Chondrocyte (in vitro differentiated cells): ENCODE results near the gene TRAPPC10. TPM values are rescaled to one million over a fixed set of nuclear protein-coding genes. Genes with fewer than 3 reads are reported as not detected.
"Not testable (repeated sequence)": the region's sequence is repeated elsewhere in the genome, so short reads cannot be mapped to it uniquely, and the experiment has no call there.

ENCODE experiments used
- DNase-seq: peaks from one replicate; pipeline ENCODE4 v3.0.0; 2021; ENCODE audit warnings: mixed read lengths, low spot score
- H3K27ac Mint-ChIP-seq: one replicate; pipeline ENCODE4 v1.8.0; 2021; ENCODE audit warnings: mild to moderate bottlenecking, moderate library complexity, mixed read lengths; ENCODE audit not compliant: unreplicated experiment
- H3K27me3 Mint-ChIP-seq: 2 replicates; pipeline ENCODE4 v1.8.0; 2021; ENCODE audit warnings: low read depth, mixed read lengths
- H3K36me3 Mint-ChIP-seq: 2 replicates; pipeline ENCODE4 v1.8.0; 2021; ENCODE audit warnings: low read depth, mixed read lengths
- H3K4me1 Mint-ChIP-seq: 2 replicates; pipeline ENCODE4 v1.8.0; 2021; ENCODE audit warnings: low read depth, mild to moderate bottlenecking, mixed read lengths
- H3K4me3 Mint-ChIP-seq: one replicate; pipeline ENCODE4 v1.8.0; 2021; ENCODE audit warnings: mild to moderate bottlenecking, moderate library complexity, mixed read lengths; ENCODE audit not compliant: unreplicated experiment
- H3K9me3 Mint-ChIP-seq: 2 replicates; pipeline ENCODE4 v1.8.0; 2021; ENCODE audit warnings: low read depth, mixed read lengths
- total RNA-seq: library from RNA; stranded (reverse); gene quantifications from 3 replicates; pipeline ENCODE4 v1.2.1, GENCODE V29; 2021
- TF ChIP-seq, protein P1 (sequence below): fragments of 200-600 bp; sonication (generic); IDR thresholded peaks from 2 replicates; pipeline ENCODE4 v1.5.0; 2021; ENCODE audit warnings: antibody characterized with exemption, mild to moderate bottlenecking, moderate library complexity

The TRAPPC10 gene
- total RNA-seq, 1 donor from 2014 or later = 31.0 TPM

DNA sequence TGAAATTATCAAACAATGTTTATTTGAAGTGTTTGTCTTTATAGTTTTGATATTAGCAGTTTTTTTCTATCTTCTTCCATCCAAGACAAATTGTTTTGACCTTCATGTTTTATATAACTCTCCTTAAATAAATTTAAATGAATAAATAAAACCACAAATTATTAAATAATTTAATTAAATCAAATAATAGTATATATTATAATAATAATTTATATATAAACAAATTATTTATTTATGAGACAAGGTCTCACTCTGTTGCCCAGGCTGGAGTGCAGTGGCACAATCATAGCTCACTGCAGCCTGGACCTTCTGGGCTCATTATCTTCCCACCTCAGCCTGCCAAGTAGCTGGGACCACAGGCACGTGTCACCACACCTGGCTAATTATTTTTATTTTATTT is 82.7 kb downstream of the TRAPPC10 start:
- no peaks in the 10 kb centered on the region for H3K9me3 Mint-ChIP-seq
- TF ChIP-seq, protein P1, sequence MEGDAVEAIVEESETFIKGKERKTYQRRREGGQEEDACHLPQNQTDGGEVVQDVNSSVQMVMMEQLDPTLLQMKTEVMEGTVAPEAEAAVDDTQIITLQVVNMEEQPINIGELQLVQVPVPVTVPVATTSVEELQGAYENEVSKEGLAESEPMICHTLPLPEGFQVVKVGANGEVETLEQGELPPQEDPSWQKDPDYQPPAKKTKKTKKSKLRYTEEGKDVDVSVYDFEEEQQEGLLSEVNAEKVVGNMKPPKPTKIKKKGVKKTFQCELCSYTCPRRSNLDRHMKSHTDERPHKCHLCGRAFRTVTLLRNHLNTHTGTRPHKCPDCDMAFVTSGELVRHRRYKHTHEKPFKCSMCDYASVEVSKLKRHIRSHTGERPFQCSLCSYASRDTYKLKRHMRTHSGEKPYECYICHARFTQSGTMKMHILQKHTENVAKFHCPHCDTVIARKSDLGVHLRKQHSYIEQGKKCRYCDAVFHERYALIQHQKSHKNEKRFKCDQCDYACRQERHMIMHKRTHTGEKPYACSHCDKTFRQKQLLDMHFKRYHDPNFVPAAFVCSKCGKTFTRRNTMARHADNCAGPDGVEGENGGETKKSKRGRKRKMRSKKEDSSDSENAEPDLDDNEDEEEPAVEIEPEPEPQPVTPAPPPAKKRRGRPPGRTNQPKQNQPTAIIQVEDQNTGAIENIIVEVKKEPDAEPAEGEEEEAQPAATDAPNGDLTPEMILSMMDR = no peak
- H3K36me3 Mint-ChIP-seq = peaks cover 15% of the 10 kb centered on the region
- H3K27me3 Mint-ChIP-seq = no peaks in the 10 kb centered on the region
- no peak overlapping the region for H3K4me3 Mint-ChIP-seq
- peaks cover 16% of the 10 kb centered on the region for H3K4me1 Mint-ChIP-seq
- no peak overlapping the region for H3K27ac Mint-ChIP-seq
- DNase-seq = no peak

DNA sequence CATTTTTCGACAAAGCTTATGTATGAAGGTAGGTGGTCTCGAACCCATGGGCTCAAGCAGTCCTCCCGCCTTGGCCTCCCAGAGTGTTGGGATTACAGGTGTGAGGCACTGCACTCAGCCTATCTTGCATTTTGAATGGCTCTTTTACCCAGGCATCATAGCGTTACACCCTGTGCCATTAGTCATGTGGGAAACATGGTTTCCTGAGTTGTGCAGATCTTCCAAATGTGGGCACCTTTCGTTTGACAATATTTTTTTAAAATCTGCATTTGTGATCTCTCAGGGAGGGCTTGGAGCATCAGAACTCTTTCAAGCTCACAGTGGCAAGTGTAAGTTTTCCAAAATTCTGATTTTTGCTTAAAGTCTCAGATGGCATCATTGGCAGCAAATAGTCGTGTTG is 86.4 kb downstream of the TRAPPC10 start:
- not testable (repeated sequence) for H3K27ac Mint-ChIP-seq, H3K9me3 Mint-ChIP-seq, DNase-seq, H3K27me3 Mint-ChIP-seq, H3K4me3 Mint-ChIP-seq, H3K36me3 Mint-ChIP-seq
- H3K4me1 Mint-ChIP-seq = peaks cover 16% of the 10 kb centered on the region

DNA sequence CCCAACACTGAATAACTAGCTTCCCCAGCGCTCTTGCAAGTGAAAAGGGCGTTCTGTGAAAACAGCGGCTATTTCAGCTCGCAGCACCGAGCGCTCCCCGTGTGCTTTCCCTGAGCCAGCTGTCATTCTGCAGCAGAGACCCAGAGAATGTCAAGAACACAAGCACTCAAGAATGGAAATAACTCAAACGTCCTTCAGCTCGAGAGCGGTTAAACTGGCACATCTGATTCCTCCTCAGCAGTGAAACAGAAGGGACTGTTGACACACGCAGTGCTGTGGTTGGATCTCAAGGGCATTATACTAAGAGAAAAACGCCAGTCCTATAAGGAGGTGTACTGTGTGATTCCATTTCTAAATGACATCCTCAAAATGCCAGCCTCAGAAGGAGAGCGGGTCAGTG is 86.9 kb downstream of the TRAPPC10 start:
- not testable (repeated sequence) for H3K36me3 Mint-ChIP-seq, H3K27ac Mint-ChIP-seq, H3K27me3 Mint-ChIP-seq, H3K9me3 Mint-ChIP-seq, DNase-seq, H3K4me3 Mint-ChIP-seq
- H3K4me1 Mint-ChIP-seq = peaks cover 13% of the 10 kb centered on the region

DNA sequence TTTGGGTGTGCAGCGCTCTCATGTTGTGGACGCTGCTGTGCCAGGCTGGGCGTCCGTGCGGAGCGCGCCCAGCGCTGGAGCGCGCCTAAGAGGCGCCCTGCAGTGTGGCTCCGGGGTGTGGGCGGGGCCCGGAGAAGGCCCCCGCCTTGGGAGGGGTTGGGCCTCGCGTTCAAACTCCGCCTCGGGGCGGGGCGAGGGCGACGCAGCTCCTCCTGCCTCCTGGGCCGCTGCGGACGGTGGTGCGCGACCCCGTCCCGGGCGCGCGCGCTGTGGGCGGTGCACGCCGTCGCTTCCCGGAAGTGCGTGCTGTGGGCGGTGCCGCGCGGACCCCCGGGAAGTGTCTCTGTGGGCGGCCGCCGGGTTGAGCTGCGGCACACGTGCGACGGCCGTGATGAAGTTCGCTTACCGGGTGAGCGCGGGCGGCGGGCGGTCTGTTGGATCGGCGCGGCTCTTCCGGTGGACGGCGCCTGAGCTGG is 95.0 kb downstream of the TRAPPC10 start, which contains the start of gene PWP2:
Gene PWP2 (plus strand): TSS at position 374 of the 476 bp plus-strand sequence. CDS start 18 bp downstream, at position 392.
- not testable (repeated sequence) for H3K4me1 Mint-ChIP-seq, H3K27me3 Mint-ChIP-seq, DNase-seq, H3K27ac Mint-ChIP-seq, H3K36me3 Mint-ChIP-seq, H3K4me3 Mint-ChIP-seq, H3K9me3 Mint-ChIP-seq

DNA sequence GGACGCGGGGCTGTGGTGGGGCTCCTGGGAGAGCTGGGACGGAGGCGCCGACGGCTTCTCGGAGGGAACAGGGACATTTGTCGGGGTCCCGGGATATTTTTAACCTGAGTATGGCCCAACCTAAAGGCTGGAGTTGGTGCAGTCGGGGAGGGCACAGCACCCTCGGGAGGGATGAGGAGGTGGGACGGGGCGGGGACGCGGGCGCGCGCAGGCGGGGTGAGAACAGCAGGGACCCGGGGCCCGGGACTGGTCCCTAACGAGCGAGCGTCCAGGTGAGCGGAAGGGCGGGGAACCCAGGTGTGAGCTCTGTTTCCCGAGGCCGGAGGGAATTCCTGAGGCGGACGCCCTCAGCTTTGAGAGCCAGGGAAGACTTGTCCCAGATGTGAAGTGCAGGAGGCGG is 95.5 kb downstream of the TRAPPC10 start:
- H3K4me1 Mint-ChIP-seq, H3K9me3 Mint-ChIP-seq, H3K27me3 Mint-ChIP-seq, H3K4me3 Mint-ChIP-seq, H3K36me3 Mint-ChIP-seq, DNase-seq, H3K27ac Mint-ChIP-seq: not testable (repeated sequence)

DNA sequence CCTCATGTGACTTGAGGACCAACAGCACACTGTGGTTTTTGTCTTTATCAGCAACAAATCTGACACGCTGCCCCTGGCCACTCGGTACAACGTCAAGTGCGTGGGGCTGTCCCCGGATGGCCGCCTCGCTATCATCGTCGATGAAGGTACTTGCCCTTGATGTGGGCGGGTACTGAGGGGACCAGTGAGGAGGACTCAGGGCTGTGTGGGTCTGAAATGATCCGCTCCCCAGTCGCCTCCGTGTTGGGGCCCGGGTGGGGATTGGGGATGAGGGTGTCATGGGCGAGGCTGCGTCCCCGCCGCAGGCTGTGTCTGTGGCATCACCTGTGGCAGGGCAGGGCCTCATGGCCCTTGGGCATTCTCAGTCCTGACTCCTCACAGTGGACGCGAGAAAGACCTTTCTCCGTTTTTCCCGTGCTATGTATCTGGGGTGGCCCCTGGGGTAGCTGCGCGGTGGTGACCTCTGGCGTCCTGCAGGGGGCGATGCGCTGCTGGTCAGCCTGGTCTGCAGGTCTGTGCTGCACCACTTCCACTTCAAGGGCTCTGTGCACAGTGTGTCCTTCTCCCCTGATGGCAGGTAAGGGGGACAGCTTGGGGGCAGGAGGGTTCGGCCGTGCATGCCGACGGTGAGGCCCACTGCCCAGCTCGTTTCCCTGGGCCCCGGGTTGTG is 101.7 kb downstream of the TRAPPC10 start:
- not testable (repeated sequence) for DNase-seq, H3K27me3 Mint-ChIP-seq

DNA sequence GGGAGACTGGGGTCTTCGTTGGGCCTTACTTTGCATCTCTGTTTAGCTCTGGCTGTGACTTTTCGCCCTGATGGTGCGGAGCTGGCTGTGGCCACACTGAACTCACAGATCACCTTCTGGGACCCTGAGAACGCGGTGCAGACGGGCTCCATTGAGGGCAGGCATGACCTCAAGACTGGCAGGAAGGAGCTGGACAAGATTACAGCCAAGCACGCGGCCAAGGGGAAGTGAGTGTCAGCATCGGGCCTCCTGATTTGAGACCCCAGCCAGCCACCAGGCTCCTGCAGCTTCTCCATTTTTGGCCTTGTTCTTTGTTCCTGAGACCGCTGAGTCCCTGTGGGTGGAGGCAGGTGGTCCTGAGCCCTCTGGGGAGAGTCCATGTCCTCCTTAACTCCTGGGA is 110.0 kb downstream of the TRAPPC10 start:
- H3K27me3 Mint-ChIP-seq, DNase-seq, H3K9me3 Mint-ChIP-seq, H3K27ac Mint-ChIP-seq, H3K36me3 Mint-ChIP-seq, H3K4me3 Mint-ChIP-seq, H3K4me1 Mint-ChIP-seq: not testable (repeated sequence)

More for the DNA sequence above, 101.7 kb downstream of the TRAPPC10 start:
- H3K4me3 Mint-ChIP-seq, H3K9me3 Mint-ChIP-seq, H3K27ac Mint-ChIP-seq, H3K4me1 Mint-ChIP-seq, H3K36me3 Mint-ChIP-seq: not testable (repeated sequence)

DNA sequence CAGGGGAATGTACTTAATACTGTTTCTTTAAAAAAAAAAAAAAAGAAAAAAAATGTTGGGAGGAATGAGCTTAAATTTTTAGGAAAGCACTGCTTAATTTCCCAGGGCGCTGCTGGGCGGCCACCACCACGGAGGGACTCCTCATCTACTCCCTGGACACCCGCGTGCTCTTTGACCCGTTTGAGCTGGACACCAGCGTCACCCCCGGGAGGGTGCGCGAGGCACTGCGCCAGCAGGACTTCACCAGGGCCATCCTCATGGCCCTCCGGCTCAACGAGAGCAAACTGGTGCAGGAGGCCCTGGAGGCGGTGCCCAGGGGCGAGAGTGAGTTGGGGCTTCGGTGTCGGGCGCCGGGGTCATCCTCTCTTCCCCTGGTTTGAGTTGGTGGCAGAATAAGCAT is 115.7 kb downstream of the TRAPPC10 start:
- H3K9me3 Mint-ChIP-seq, H3K4me3 Mint-ChIP-seq, H3K36me3 Mint-ChIP-seq, H3K27ac Mint-ChIP-seq, DNase-seq, H3K4me1 Mint-ChIP-seq, H3K27me3 Mint-ChIP-seq: not testable (repeated sequence)

DNA sequence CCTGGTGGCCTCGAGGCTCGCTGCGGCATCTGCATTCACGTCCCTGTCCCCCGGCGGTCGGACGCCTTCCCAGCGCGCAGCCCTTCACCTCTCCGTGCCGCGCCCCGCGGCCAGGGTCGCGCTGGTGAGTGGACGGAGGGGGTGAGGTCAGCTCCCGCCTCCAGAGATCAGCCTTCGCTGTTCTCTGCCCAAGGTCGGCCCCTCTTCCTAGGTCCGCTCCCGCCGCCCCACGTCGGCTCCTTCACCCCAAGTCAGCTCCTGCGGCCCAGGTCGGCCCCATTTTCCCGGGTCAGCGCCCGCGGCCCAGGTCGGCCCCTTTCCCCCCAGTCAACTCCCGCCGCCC is 121.6 kb downstream of the TRAPPC10 start:
- H3K4me3 Mint-ChIP-seq, H3K27ac Mint-ChIP-seq, H3K36me3 Mint-ChIP-seq, H3K9me3 Mint-ChIP-seq, H3K4me1 Mint-ChIP-seq, H3K27me3 Mint-ChIP-seq, DNase-seq: not testable (repeated sequence)

DNA sequence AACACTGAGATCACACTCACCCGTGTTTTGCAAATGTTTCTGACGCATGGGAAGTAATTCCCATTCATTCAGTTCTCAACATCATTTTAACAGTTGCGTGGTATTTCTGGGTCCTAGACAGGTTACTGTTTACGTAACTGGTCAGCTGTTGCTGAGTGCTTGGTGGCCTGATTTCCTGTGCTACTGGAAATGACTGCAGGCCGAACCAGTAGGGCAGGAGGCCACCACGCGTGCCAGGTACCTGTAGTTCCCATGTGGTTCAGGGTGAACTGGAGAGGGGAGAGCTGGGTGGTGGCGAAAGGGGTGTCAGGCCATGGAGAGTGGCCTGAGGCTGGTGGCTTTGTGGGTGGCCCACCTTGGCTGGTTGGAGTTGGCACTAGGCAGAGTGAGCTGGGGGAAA is 122.6 kb downstream of the TRAPPC10 start:
- not testable (repeated sequence) for H3K4me3 Mint-ChIP-seq, H3K4me1 Mint-ChIP-seq

DNA sequence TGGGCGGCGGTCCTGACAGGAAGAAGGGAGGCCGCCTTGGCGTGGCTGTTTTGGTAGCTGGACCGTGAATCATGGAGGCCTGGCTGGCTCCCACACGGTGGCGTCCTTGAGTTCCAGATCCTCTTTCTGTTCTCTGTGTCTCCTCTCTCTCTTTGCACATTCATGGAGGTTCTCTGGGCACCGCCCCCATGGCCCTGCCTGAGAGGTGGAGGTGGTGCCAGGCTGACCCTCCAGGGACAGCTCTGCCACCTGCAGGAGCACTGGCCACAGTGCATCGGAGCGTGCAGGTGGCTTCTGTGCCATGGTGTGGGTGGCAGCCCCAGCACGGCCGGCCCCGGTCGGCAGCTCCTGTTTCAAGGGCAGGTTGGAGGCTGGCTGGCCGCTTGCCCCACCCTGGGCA is 125.9 kb downstream of the TRAPPC10 start:
- H3K36me3 Mint-ChIP-seq, H3K27me3 Mint-ChIP-seq, H3K4me3 Mint-ChIP-seq, H3K27ac Mint-ChIP-seq, H3K4me1 Mint-ChIP-seq, H3K9me3 Mint-ChIP-seq, DNase-seq: not testable (repeated sequence)

More for the DNA sequence above, 122.6 kb downstream of the TRAPPC10 start:
- not testable (repeated sequence) for DNase-seq, H3K27ac Mint-ChIP-seq, H3K27me3 Mint-ChIP-seq, H3K9me3 Mint-ChIP-seq, H3K36me3 Mint-ChIP-seq

DNA sequence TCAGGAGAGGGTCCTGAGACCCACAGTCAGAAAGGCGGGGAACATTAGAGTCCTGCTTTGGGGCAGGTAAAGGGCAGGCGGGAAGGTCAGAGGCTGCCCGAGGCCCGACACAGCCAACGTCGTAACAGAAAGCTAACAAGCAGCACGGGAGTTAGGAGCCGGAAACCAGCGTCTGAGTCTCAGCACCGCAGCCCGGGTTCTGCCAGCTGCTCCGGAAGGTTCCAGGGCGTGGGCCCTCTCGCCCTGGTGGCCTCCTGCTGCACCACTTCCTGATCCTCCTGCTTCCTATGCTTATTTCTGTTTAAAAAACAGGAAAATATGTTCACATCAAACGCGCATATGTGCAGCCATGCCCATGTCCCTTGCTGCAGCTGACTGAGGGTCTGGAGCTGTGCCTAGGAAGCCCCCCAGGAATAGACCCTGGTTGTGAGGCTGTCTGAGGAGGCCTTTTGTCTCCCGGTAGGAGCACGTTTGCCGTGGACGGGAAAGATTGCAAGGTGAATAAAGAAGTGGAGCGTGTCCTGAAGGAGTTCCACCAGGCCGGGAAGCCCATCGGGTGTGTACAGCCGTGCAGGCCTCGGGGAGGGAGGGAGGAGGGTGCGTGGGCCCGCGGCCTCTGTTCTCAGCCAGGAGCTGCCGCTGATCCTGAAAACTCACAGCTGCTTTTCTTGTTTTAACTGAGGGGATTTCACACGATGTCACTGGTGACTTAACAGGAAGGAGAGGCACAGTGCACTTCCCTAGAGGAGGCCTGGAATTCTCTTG is 127.9 kb downstream of the TRAPPC10 start:
- H3K4me3 Mint-ChIP-seq, H3K36me3 Mint-ChIP-seq, DNase-seq, H3K4me1 Mint-ChIP-seq, H3K27ac Mint-ChIP-seq, H3K27me3 Mint-ChIP-seq, H3K9me3 Mint-ChIP-seq: not testable (repeated sequence)
